Gastrocnemius medialis (tissue), 4 donors: Measurements from ENCODE around the gene TMEM132C.

Experiments used
- CTCF ChIP-seq, 5 experiments: fragments of 450-650 bp in 3 of 5; fragments of 200-600 bp in 2 of 5; sonication (generic) in 2 of 5; IDR thresholded peaks in 4 of 5; conservative IDR thresholded peaks in 1 of 5; 1 replicate in 4 of 5; 2 replicates in 1 of 5; pipeline ENCODE4 v1.5.1; 2016 to 2019; ENCODE audit warnings: antibody characterized with exemption in 5 of 5, mild to moderate bottlenecking in 3 of 5, moderate library complexity in 3 of 5
- POLR2A ChIP-seq, 2 donors: fragments of 450-650 bp; IDR thresholded peaks; one replicate each; pipeline ENCODE4 v1.6.1; 2017; ENCODE audit warnings: antibody characterized with exemption in 2 of 2, mild to moderate bottlenecking in 2 of 2, moderate library complexity in 2 of 2

GRCh38 chr12:128288357-128288756, 21.4 kb downstream of the TMEM132C start:
- no peak for TF ChIP-seq POLR2A (IDR thresholded peaks at IDR 0.05)
- no peak for TF ChIP-seq CTCF (IDR thresholded peaks at IDR 0.05 in 4 of 5, conservative IDR thresholded peaks at IDR 0.05 in 1 of 5)
